CD4-positive, alpha-beta T cell treated with Interleukin-6 at 100 ng/mL for 8 hours (primary cell): ENCODE results near the gene DNTTIP2.
A peak's percentile ranks its signal among the peaks of the same experiment; 100 is the strongest.
"Not testable (repeated sequence)": the region's sequence is repeated elsewhere in the genome, so short reads cannot be mapped to it uniquely, and the experiment has no call there.

Experiments
- DNase-seq: peaks from one replicate; pipeline ENCODE4 v3.0.0-alpha.2; 2020; ENCODE audit warnings: mixed read lengths, low spot score

The DNTTIP2 gene

DNA sequence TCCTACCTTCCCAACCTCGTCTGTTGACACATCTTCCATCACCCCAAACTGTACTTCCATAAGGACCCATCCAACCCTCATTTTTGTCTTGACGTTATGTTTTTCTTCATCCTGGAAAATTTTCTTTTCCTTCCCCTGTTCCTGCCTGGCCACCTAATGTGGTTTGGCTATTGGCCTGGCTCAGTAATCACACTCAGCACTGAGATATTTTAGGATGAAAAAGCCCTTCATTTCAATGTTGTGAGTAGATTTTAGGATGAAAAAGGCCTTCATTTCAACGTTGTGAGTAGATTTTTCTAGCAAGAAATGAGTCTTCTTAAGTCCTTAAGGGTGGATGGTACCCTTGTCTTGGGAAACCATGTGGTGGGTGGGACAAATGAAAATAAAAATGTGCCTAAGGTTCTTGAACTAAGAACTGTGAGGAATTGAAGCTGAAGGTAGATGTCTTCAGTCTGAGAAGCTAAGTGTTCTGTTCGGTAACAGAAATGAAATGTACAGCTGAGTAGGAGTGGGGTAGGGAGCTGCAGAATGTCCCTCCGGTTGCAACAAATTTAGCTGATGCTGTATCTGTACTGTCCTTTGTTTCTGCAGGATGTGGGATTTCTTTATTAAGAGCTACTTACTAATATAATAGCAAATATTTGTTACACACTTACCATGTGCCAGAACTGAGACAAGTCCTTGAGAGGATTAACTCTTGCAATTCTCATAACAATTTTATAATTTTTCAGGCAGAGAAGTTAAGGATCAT is 36.1 kb downstream of the DNTTIP2 start:
- DNase-seq = no peak

DNA sequence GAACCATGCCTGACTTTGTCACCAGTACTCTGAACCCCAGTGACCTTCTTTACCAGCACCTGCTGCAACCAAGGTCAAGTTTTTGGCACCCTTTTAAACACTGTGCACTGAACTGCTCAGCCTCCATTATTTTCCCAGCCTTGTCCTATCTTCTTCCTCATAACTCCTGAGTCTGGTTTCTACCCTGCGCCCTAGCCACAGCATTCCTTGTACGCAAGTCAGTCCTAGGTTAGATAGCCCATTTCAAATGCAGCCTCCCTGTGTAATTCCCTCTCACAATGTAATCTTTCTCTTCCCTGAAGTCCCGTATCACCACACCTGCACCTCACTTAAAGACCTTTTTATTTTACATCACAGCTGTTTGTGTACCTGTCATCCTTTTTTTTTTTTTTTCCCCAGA is 37.2 kb downstream of the DNTTIP2 start:
- no peak for DNase-seq

GRCh38 chr1:93840956-93841482 is 38.0 kb downstream of the DNTTIP2 start:
- no peak for DNase-seq

GRCh38 chr1:93839753-93840152 is 39.3 kb downstream of the DNTTIP2 start:
- DNase-seq = no peak

- no peak for DNase-seq
Observed at GRCh38 chr1:93839307-93839706, 39.7 kb downstream of the DNTTIP2 start.

GRCh38 chr1:93837961-93838360 is 41.0 kb downstream of the DNTTIP2 start:
- no peak for DNase-seq

DNA sequence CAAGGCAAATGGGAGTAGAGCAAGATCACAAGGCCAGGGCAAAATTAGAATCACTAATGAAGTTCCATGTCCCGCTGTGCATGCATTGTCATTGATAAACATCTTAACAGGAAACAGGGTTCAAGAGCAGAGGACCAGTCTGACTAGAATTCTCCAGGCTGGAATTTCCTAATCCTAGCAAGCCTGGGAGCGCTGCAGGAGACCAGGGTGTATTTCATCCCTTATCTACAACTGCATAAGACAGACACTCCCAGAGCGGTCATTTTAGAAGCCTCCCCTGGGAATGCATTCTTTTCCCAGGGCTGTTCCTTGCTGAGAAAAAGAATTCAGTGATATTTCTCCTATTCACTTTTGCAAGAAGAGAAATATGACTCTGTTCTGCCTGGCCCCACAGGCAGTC is 45.7 kb downstream of the DNTTIP2 start:
- DNase-seq = not testable (repeated sequence)

DNA sequence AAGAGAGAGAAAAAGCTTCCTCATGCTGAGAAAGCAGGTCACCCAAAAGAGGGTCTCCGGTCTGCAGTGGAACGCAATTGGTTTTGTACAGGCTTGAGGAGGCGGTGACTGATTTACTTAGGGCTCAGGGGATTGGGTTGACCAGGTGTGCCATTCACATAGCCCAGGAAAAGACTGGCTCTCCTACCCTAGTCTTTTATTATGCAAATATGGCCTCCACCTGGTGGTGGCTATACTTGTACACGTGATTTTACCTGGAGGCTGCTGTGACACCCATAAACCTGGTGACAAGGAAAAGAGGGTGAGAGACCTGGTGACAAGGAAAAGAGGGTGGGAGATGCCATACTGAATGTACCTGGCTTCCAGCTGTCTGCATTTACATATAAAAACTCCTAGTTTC is 49.9 kb downstream of the DNTTIP2 start:
- no peak for DNase-seq

GRCh38 chr1:93828367-93828755 is 50.6 kb downstream of the DNTTIP2 start:
- no peak for DNase-seq

DNA sequence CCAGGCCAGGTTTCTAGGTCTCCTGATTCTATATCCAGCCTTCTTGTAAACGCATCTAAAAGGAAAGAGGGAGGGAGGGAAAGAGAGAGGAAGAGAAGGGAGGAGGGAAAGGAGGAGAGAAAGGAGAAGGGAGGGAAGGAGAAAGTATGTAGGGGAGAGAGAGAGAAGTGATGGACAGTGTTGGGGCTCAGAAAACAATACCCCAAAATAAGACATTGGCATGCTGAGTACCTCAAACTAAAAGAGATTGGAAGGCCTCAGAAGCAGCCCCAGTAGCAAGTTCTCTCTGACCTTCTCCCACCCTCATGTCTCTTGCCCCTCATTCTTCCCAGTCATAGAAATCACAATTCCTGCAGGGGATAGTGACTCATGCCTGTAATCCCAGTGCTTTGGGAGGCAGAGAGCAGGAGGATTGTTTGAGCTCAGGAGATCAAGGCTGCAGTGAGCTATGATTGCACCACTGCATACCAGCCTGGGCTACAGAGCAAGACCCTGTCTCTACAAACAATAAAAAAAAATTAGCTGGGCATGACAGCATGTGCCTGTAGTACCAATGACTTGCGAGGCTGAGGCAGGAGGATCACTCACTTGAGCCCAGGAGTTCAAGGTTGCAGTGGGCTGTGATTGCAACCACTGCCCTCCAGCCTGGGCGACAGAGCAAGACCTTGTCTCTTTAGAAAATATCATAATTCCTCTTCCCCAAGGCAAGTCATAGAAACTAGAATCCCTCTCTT is 51.2 kb downstream of the DNTTIP2 start:
- no peak for DNase-seq

GRCh38 chr1:93827128-93827527 is 51.9 kb downstream of the DNTTIP2 start:
- no peak for DNase-seq

DNA sequence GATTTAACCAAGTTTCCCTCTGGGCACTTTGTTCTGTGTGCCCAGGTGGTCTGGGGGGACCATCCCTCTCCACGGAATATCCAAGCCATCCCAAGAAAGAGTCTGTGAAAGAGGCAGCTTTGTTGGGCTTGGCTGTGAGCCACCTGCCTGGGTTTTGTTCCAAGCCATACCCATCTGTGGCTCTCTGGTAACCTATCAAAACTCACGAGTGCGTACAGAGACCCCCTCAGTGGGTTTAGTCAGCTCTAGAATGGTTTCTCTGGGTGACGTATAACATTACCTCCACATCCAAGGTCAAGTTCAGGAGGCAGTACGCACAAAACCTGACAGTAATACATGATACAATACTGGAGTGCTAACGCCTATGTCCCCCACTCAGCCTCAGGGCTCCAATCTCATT is 54.2 kb downstream of the DNTTIP2 start:
- no peak for DNase-seq

- DNase-seq = no peak
Observed at GRCh38 chr1:93822730-93823425, 56.1 kb downstream of the DNTTIP2 start.

GRCh38 chr1:93821423-93822144 is 57.4 kb downstream of the DNTTIP2 start:
- no peak for DNase-seq

DNA sequence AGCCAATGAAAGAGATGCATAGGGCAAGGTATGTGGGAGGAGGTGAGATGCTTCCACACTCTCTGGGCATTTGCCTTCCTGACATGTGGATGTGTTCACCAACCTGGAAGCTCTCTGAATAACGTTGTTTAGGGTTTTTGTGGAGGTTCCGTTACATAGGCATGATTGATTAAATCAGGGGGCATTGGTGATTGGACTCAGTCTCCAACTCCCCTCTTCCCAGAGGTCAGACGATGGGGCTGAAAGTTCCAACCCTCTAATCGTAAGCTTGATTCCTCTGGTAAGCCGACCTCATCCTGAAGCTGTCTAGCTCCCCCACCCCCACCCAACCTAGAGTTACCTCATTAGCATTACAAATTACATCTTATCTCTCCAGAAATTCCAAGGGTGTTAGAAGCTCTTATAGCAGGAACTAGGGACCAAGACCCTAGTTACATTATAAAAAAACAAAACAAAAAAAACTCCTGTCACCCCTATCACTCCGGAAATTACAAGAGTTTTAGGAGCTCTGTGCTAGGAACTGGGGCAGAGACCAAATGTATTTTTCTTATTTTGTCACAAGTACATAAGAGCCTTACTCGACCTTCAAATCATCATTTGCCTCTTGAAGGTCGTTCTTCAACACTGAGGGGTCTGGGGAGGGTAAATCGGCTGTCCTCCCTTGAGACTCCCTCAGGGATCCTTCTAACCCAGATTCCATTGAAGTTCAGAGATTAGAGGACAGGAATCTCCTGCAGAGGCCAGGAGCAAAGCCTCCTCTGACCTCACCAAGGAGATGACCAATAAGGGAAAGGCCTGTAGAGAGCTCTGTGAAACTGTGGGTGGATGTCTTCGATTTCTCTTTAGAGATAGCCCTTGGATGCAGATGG is 58.2 kb downstream of the DNTTIP2 start:
- no peak for DNase-seq

- DNase-seq = no peak
Observed at GRCh38 chr1:93818570-93818959, 60.4 kb downstream of the DNTTIP2 start.

GRCh38 chr1:93817819-93818569 is 61.0 kb downstream of the DNTTIP2 start:
- DNase-seq = peak; percentile 40

DNA sequence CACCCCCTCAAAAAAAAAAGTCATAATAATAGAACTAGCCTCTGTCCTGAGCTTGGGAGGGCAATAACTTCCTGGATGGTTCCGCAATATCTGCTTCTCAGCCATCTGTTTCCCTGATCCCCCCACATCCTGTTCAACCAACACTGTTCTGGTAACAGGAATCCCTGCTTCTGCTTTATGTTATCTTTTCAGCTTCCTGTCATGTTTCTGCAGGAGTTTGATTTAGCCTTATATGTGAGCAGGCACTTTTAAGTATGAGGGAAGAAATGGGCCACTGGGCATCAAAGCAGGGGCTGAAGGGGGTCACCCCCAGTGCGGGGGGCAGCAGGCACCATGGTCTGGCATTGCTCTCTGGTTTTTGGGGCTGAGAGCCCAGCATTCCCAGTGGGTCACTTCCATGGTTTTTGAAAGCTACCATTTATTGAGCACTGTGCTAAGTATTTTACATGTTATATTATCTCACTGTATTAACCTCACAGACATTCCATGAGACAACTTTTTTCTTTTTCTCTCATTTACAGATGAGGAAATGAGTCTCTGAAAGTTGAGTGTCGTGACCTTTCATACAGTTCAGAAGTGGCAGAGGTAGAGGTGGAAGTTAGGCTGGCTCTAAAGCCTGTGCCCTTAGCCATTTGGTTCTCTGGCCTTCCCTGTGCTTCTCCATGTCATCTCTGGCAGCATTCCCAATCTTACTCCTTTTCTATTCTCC is 61.9 kb downstream of the DNTTIP2 start:
- no peak for DNase-seq
